SU-DHL-6 (cell line): Measurements from ENCODE around the gene WDR90.

Experiments
- H2AFZ ChIP-seq: fragments of 200-600 bp; sonication (generic); 2 replicates; pipeline ENCODE4 v1.6.1; 2014; ENCODE audit warnings: low read depth, mild to moderate bottlenecking, moderate library complexity, mixed read lengths, antibody characterized with exemption, low read length; ENCODE audit not compliant: severe bottlenecking
- H3F3A ChIP-seq: fragments of 200-600 bp; shearing (Covaris generic); 2 replicates; pipeline ENCODE4 v1.6.0; 2016; ENCODE audit warnings: antibody characterized with exemption, mild to moderate bottlenecking; ENCODE audit not compliant: insufficient read depth
- H3K27ac ChIP-seq: fragments of 200-600 bp; sonication (generic); 2 replicates; pipeline ENCODE4 v1.5.1; 2016; ENCODE audit warnings: low read depth, mild to moderate bottlenecking, low read length, moderate library complexity, mixed read lengths
- H3K27me3 ChIP-seq: fragments of 200-600 bp; sonication (generic), shearing (Covaris generic); 2 replicates; pipeline ENCODE4 v1.6.0; 2014; ENCODE audit warnings: mild to moderate bottlenecking, low read length
- H3K36me3 ChIP-seq: fragments of 200-600 bp; sonication (generic); 2 replicates; pipeline ENCODE4 v1.6.1; 2014; ENCODE audit warnings: mild to moderate bottlenecking, low read length, mixed read lengths
- H3K4me2 ChIP-seq: fragments of 300-600, 200-600 bp; shearing (Covaris generic), sonication (generic); 2 replicates; pipeline ENCODE4 v1.6.0; 2014; ENCODE audit warnings: low read length, low read depth, mild to moderate bottlenecking; ENCODE audit not compliant: poor library complexity, severe bottlenecking
- H3K4me3 ChIP-seq: fragments of 200-600 bp; sonication (generic); 2 replicates; pipeline ENCODE4 v1.5.1; 2014; ENCODE audit warnings: antibody characterized with exemption, low read length, mild to moderate bottlenecking, mixed read lengths; ENCODE audit not compliant: insufficient read depth, poor library complexity, severe bottlenecking
- H3K79me2 ChIP-seq: fragments of 200-600 bp; sonication (generic); 2 replicates; pipeline ENCODE4 v1.6.1; 2014; ENCODE audit warnings: mild to moderate bottlenecking, low read length, moderate library complexity; ENCODE audit not compliant: insufficient read depth
- H3K9ac ChIP-seq: fragments of 200-600 bp; sonication (generic); 2 replicates; pipeline ENCODE4 v1.7.0; 2014; ENCODE audit warnings: mild to moderate bottlenecking, low read length
- H3K9me2 ChIP-seq: fragments of 200-600 bp; sonication (generic); replicated peaks from 2 replicates; pipeline ENCODE4 v1.6.1; 2014; ENCODE audit warnings: low read length; ENCODE audit not compliant: insufficient read depth
- H3K9me3 ChIP-seq: fragments of 200-600 bp; sonication (generic); 2 replicates; pipeline ENCODE4 v1.6.1; 2014; ENCODE audit warnings: low read length, mixed read lengths; ENCODE audit not compliant: insufficient read depth
- H4K20me1 ChIP-seq: fragments of 200-600 bp; sonication (generic); 2 replicates; pipeline ENCODE4 v1.6.1; 2014; ENCODE audit warnings: low read depth, mild to moderate bottlenecking, antibody characterized with exemption, low read length, moderate library complexity, mixed read lengths
- CTCF ChIP-seq: fragments of 200-600 bp; sonication (generic); IDR thresholded peaks from one replicate; pipeline ENCODE4 v1.5.1; 2017; ENCODE audit warnings: antibody characterized with exemption, mild to moderate bottlenecking, low read length, moderate library complexity; ENCODE audit not compliant: insufficient read depth, poor library complexity, severe bottlenecking
- EZH2phosphoT487 ChIP-seq: fragments of 200-600 bp; sonication (generic), shearing (Covaris generic); conservative IDR thresholded peaks from 2 replicates; pipeline ENCODE4 v1.6.1; 2018; ENCODE audit warnings: mild to moderate bottlenecking, antibody characterized with exemption, low read length, moderate library complexity, mixed read lengths

WDR90 gene

GRCh38 chr16:676913-677312, 27.7 kb downstream of the WDR90 start:
- Histone ChIP-seq H3K36me3 (no peaks in the 10 kb centered on the region), H2AFZ (no peak overlapping the region), H3K4me3 (no peak overlapping the region), H3K27ac (no peak overlapping the region), H3K9ac (no peak overlapping the region), H4K20me1 (no peaks in the 10 kb centered on the region), H3K9me3 (no peaks in the 10 kb centered on the region), H3K9me2 (no peaks in the 10 kb centered on the region), H3F3A (peaks cover 9% of the 10 kb centered on the region; the same call in 1 of the 2 replicates), H3K27me3 (no peaks in the 10 kb centered on the region), H3K79me2 (peaks cover 11% of the 10 kb centered on the region; the same call in 1 of the 2 replicates), H3K4me2 (no peak overlapping the region)
- no peak for TF ChIP-seq EZH2phosphoT487
- no peak for TF ChIP-seq CTCF

- H3K4me3 ChIP-seq = no peak overlapping the region
- H3K9me2 ChIP-seq = no peaks in the 10 kb centered on the region
- H4K20me1 ChIP-seq = no peaks in the 10 kb centered on the region
- no peak for TF ChIP-seq CTCF
- no peaks in the 10 kb centered on the region for H3K9me3 ChIP-seq
- no peaks in the 10 kb centered on the region for H3K36me3 ChIP-seq
- H3F3A ChIP-seq = peaks cover 9% of the 10 kb centered on the region; the same call in 1 of the 2 replicates
- H3K27me3 ChIP-seq = no peaks in the 10 kb centered on the region
- H3K79me2 ChIP-seq = peaks cover 16% of the 10 kb centered on the region; the same call in 1 of the 2 replicates
- H3K4me2 ChIP-seq = no peak overlapping the region
- H2AFZ ChIP-seq = no peak overlapping the region
- H3K9ac ChIP-seq = no peak overlapping the region
- no peak overlapping the region for H3K27ac ChIP-seq
Measured at GRCh38 chr16:677316-678190, 28.4 kb downstream of the WDR90 start.

GRCh38 chr16:678209-678857, 29.2 kb downstream of the WDR90 start:
- Histone ChIP-seq H3K4me3 (no peak overlapping the region), H3K79me2 (peaks cover 23% of the 10 kb centered on the region; the same call in 1 of the 2 replicates), H3K9me2 (no peaks in the 10 kb centered on the region), H3K9ac (no peak overlapping the region), H4K20me1 (no peaks in the 10 kb centered on the region), H3K27me3 (no peaks in the 10 kb centered on the region), H3K9me3 (no peaks in the 10 kb centered on the region), H3K36me3 (no peaks in the 10 kb centered on the region), H3K27ac (no peak overlapping the region), H2AFZ (no peak overlapping the region), H3F3A (peaks cover 9% of the 10 kb centered on the region; the same call in 1 of the 2 replicates), H3K4me2 (no peak overlapping the region)
- TF ChIP-seq EZH2phosphoT487 = no peak
- TF ChIP-seq CTCF = no peak
